Measurements from ENCODE around the gene EAF1.

DNA sequence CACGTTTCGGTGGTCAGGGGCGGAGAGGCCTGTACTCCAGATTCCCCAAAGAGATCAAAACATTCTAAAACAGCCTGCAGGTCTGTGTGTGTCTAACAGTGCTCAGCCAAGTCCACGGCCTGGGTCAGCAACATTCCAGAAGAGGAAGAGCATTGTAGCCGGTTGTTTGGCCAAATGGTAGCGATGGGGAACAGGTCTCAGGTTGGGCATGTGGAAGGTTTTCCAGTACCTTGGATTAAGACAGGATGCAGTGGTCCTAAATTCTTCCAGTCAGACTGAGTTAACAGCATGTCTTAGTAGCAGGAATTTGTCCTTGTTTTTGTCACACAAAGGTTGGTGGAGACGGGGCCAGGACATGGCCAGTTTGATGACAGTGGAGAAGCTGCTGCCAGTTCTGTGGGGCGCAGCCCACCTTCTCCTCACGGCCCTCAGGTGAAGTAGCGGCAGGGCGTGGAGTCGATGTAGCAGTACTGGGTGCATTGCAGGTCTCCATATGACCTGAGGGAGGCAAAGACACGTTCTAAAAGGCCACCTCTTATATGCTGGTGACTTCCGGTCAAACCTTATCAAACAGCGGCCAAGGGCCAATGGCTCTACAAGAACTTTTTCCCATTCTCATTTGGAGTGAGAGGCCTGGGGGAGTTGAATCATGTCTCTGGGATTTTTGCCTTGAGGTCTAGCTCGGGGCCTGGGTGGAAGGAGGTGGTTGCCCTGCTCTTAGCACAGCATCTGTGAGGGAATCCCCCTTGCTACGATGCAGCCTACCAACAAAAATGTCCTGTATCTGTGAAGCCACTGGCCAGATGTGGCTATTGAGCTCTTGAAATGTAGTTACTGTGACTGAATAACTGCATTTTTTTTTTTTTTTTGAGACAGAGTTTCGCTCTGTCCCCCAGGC is 24.1 kb downstream of the EAF1 start:
- TF ChIP-seq, protein P1, sequence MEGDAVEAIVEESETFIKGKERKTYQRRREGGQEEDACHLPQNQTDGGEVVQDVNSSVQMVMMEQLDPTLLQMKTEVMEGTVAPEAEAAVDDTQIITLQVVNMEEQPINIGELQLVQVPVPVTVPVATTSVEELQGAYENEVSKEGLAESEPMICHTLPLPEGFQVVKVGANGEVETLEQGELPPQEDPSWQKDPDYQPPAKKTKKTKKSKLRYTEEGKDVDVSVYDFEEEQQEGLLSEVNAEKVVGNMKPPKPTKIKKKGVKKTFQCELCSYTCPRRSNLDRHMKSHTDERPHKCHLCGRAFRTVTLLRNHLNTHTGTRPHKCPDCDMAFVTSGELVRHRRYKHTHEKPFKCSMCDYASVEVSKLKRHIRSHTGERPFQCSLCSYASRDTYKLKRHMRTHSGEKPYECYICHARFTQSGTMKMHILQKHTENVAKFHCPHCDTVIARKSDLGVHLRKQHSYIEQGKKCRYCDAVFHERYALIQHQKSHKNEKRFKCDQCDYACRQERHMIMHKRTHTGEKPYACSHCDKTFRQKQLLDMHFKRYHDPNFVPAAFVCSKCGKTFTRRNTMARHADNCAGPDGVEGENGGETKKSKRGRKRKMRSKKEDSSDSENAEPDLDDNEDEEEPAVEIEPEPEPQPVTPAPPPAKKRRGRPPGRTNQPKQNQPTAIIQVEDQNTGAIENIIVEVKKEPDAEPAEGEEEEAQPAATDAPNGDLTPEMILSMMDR (conservative IDR thresholded peaks at IDR 0.05; ENCODE audit: low read length), result no peak
- no peak for TF ChIP-seq EZH2phosphoT487 (IDR thresholded peaks at IDR 0.05; ENCODE audit: borderline replicate concordance, low read depth, low read length)

Measured in OCI-LY7 (cell line).